ENCODE results near the gene STAM2.

GRCh38 chr2:152198499-152198898, 22.9 kb upstream of the STAM2 start:
- TF ChIP-seq FOXP1 (IDR thresholded peaks at IDR 0.05) (no peak), FOXP1 (CRISPR knock-in tag; IDR thresholded peaks at IDR 0.05) (no peak), RFX3 (CRISPR knock-in tag; IDR thresholded peaks at IDR 0.05) (no peak), MAFG (CRISPR knock-in tag; IDR thresholded peaks at IDR 0.05) (no peak), CTCF (CRISPR knock-in tag; IDR thresholded peaks at IDR 0.05) (no peak), IRF2 (CRISPR knock-in tag; IDR thresholded peaks at IDR 0.05) (no peak), FOXM1 (CRISPR knock-in tag; IDR thresholded peaks at IDR 0.05) (no peak)
